ENCODE data around the gene AK8.

Gene AK8

GRCh38 chr9:132770770-132771310 is 107.2 kb downstream of the AK8 start:
- H3K4me3 ChIP-seq (ENCODE audit: low read depth, low read length) = no peak overlapping the region
- H3K9me3 ChIP-seq = no peaks in the 10 kb centered on the region
- H3K27me3 ChIP-seq = no peaks in the 10 kb centered on the region
- no peaks in the 10 kb centered on the region for H3K4me1 ChIP-seq
- DNase-seq = no peak
- no peaks in the 10 kb centered on the region for H3K36me3 ChIP-seq
- TF ChIP-seq, protein P1, sequence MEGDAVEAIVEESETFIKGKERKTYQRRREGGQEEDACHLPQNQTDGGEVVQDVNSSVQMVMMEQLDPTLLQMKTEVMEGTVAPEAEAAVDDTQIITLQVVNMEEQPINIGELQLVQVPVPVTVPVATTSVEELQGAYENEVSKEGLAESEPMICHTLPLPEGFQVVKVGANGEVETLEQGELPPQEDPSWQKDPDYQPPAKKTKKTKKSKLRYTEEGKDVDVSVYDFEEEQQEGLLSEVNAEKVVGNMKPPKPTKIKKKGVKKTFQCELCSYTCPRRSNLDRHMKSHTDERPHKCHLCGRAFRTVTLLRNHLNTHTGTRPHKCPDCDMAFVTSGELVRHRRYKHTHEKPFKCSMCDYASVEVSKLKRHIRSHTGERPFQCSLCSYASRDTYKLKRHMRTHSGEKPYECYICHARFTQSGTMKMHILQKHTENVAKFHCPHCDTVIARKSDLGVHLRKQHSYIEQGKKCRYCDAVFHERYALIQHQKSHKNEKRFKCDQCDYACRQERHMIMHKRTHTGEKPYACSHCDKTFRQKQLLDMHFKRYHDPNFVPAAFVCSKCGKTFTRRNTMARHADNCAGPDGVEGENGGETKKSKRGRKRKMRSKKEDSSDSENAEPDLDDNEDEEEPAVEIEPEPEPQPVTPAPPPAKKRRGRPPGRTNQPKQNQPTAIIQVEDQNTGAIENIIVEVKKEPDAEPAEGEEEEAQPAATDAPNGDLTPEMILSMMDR (IDR thresholded peaks at IDR 0.05; ENCODE audit: low read depth, low read length) = no peak

- H3K4me1 ChIP-seq = no peaks in the 10 kb centered on the region
- TF ChIP-seq, protein P1 (IDR thresholded peaks at IDR 0.05; ENCODE audit: low read depth, low read length) = no peak
- H3K4me3 ChIP-seq (ENCODE audit: low read depth, low read length) = no peak overlapping the region
- H3K9me3 ChIP-seq = no peaks in the 10 kb centered on the region
- DNase-seq = no peak
- no peaks in the 10 kb centered on the region for H3K36me3 ChIP-seq
- no peaks in the 10 kb centered on the region for H3K27me3 ChIP-seq
These were observed 107.9 kb downstream of the AK8 start for GRCh38 chr9:132769906-132770769.

GRCh38 chr9:132768932-132769905 is 108.9 kb downstream of the AK8 start:
- peak; percentile 31 for DNase-seq
- no peak overlapping the region for H3K4me3 ChIP-seq (ENCODE audit: low read depth, low read length)
- no peaks in the 10 kb centered on the region for H3K36me3 ChIP-seq
- TF ChIP-seq, protein P1 (IDR thresholded peaks at IDR 0.05; ENCODE audit: low read depth, low read length) = peak; percentile 35
- H3K27me3 ChIP-seq = no peaks in the 10 kb centered on the region
- H3K4me1 ChIP-seq = no peaks in the 10 kb centered on the region
- H3K9me3 ChIP-seq = no peaks in the 10 kb centered on the region

- TF ChIP-seq, protein P1 (IDR thresholded peaks at IDR 0.05; ENCODE audit: low read depth, low read length) = no peak
These were observed 114.5 kb downstream of the AK8 start for GRCh38 chr9:132763574-132763973.

GRCh38 chr9:132762896-132763295 is 115.2 kb downstream of the AK8 start:
- TF ChIP-seq, protein P1 (IDR thresholded peaks at IDR 0.05; ENCODE audit: low read depth, low read length) = no peak

More at GRCh38 chr9:132763574-132763973, 114.5 kb downstream of the AK8 start:
- Histone ChIP-seq H3K9me3 (no peaks in the 10 kb centered on the region), H3K4me1 (no peaks in the 10 kb centered on the region), H3K36me3 (no peaks in the 10 kb centered on the region; the same call in 1 of the 2 replicates), H3K27me3 (no peaks in the 10 kb centered on the region), H3K4me3 (ENCODE audit: low read depth, low read length) (no peak overlapping the region)
- DNase-seq = no peak

More at GRCh38 chr9:132762896-132763295, 115.2 kb downstream of the AK8 start:
- no peak for DNase-seq
- Histone ChIP-seq H3K36me3 (no peaks in the 10 kb centered on the region; the same call in 1 of the 2 replicates), H3K9me3 (no peaks in the 10 kb centered on the region), H3K4me1 (no peaks in the 10 kb centered on the region), H3K27me3 (no peaks in the 10 kb centered on the region), H3K4me3 (ENCODE audit: low read depth, low read length) (no peak overlapping the region)
